Measurements from ENCODE around the gene PCSK9.

- TF ChIP-seq CTCF (IDR thresholded peaks at IDR 0.05): no peak
- no peak for TF ChIP-seq POLR2A (IDR thresholded peaks at IDR 0.05)
Measured at GRCh38 chr1:55037733-55038551, 1.4 kb upstream of the PCSK9 start.
